Naive thymus-derived CD8-positive, alpha-beta T cell (primary cell): ENCODE results near the gene SPATA21. TPM values are rescaled to one million over a fixed set of nuclear protein-coding genes. Genes with fewer than 3 reads are reported as not detected.

ENCODE experiments used
- ATAC-seq, 2 donors: fragments of 150-1000 bp; cut with Tn5 transposase in 1 of 2; sonication (Bioruptor Pico), chemical (Tn5 transposase) in 1 of 2; 1 replicate in 1 of 2; 2 replicates in 1 of 2; pipeline ENCODE4 v1.10.0; 2021; ENCODE audit warnings: mild to moderate bottlenecking in 2 of 2, moderate library complexity in 2 of 2
- POLR2A ChIA-PET: fragments of 350-600 bp; sonication (Branson Sonifier 250); formaldehyde crosslinking; loops from one replicate; lab custom pipeline; 2021; ENCODE audit warnings: antibody characterized with exemption; lab: Charles Lee
- DNase-seq, 10 donors: peaks; one replicate each; pipeline versions ENCODE4 v3.0.0 to v3.0.0-alpha.2; 2020 to 2022
- H3K27ac Mint-ChIP-seq, 10 donors: one replicate each; pipeline ENCODE4 v1.8.0; 2020 to 2022; ENCODE audit warnings: mild to moderate bottlenecking in 10 of 10, mixed read lengths in 10 of 10, moderate library complexity in 4 of 10, inconsistent platforms in 1 of 10
- H3K27me3 Mint-ChIP-seq, 5 donors: one replicate each; pipeline ENCODE4 v1.8.0; 2021 to 2022; ENCODE audit warnings: mixed read lengths in 5 of 5
- H3K36me3 Mint-ChIP-seq, 3 donors: one replicate each; pipeline ENCODE4 v1.8.0; 2020 to 2022; ENCODE audit warnings: mixed read lengths in 3 of 3, mild to moderate bottlenecking in 2 of 3, inconsistent platforms in 1 of 3
- H3K4me1 Mint-ChIP-seq, 4 donors: one replicate each; pipeline ENCODE4 v1.8.0; 2021 to 2022; ENCODE audit warnings: mixed read lengths in 4 of 4
- H3K4me3 Mint-ChIP-seq, 10 donors: one replicate each; pipeline ENCODE4 v1.8.0; 2020 to 2022; ENCODE audit warnings: mild to moderate bottlenecking in 10 of 10, mixed read lengths in 10 of 10, moderate library complexity in 6 of 10, inconsistent platforms in 1 of 10
- H3K9me3 Mint-ChIP-seq, 9 donors: one replicate each; pipeline ENCODE4 v1.8.0; 2020 to 2022; ENCODE audit warnings: mixed read lengths in 9 of 9, mild to moderate bottlenecking in 3 of 9, inconsistent platforms in 1 of 9, moderate library complexity in 1 of 9
- polyA plus RNA-seq, 3 donors: library from polyadenylated mRNA; unstranded; fragments of 300-500 nt; fragmentation: Illumina TruSeq; gene quantifications; one replicate each; pipeline ENCODE4 v1.2.3, GENCODE V29; 2021
- total RNA-seq, 8 experiments: library from RNA in 2 of 8; stranded (reverse) in 2 of 8; gene quantifications; one replicate each; pipeline ENCODE4 v1.2.3 and lab custom pipeline; 2021 to 2026

The SPATA21 gene
- total and polyA plus RNA-seq, 5 experiments from 2014 or later: not detected

GRCh38 chr1:16351456-16351993, 85.7 kb downstream of the SPATA21 start:
- DNase-seq (peak in 2 of 10 donors; percentile 13 to 20), ATAC-seq (no peak)
- H3K36me3 Mint-ChIP-seq: no peaks in the 10 kb centered on the region

GRCh38 chr1:16349847-16350406, 87.3 kb downstream of the SPATA21 start:
- POLR2A ChIA-PET: no interaction called here
- H3K4me3 Mint-ChIP-seq: peak overlapping the region in 9 of 10 donors; percentile 19 to 96 (median 42)
- H3K4me1 Mint-ChIP-seq: peaks cover 12 to 64% (median 53%) of the 10 kb centered on the region in 4 donors
- H3K9me3 Mint-ChIP-seq: no peaks in the 10 kb centered on the region
- no peaks in the 10 kb centered on the region for H3K27me3 Mint-ChIP-seq
- peak overlapping the region in 1 of 10 donors; percentile 81 for H3K27ac Mint-ChIP-seq
- no peak for ATAC-seq
- DNase-seq: no peak
- H3K36me3 Mint-ChIP-seq: peaks cover 0 to 5% (median 0%) of the 10 kb centered on the region in 3 donors

More at GRCh38 chr1:16351456-16351993, 85.7 kb downstream of the SPATA21 start:
- Mint-ChIP-seq H3K27me3 (no peaks in the 10 kb centered on the region), H3K4me1 (peaks cover 11 to 57% (median 44%) of the 10 kb centered on the region in 4 donors), H3K27ac (peak overlapping the region; percentile 80 to 98 (median 94)), H3K9me3 (no peaks in the 10 kb centered on the region), H3K4me3 (peak overlapping the region; percentile 89 to 96 (median 93))
- POLR2A ChIA-PET: interaction anchor here (0.5 to 6.0 kb wide), 6 partner anchors 10 to 700 kb away, joined by 3 to 69 read pairs (median 4); partner anchors contain the start of gene SZRD1

Other genes starting within 250 kb of the SPATA21 start
- 10 to 100 TPM; 11.9 to 12.7 TPM for gene ARHGEF19, start 224.8 kb downstream of the SPATA21 start, total RNA-seq
- gene ARHGEF19, start 224.8 kb downstream of the SPATA21 start, polyA plus RNA-seq: 1 to 10 TPM; 6.4 to 8.9 (median 7.7) TPM
- 1 to 10 TPM; 8.8 to 9.6 TPM for gene CPLANE2, start 200.2 kb downstream of the SPATA21 start, total RNA-seq
- 1 to 10 TPM; 1.7 to 2.9 (median 2.7) TPM for gene CPLANE2, start 200.2 kb downstream of the SPATA21 start, polyA plus RNA-seq
- 10 to 100 TPM; 24.3 to 27.4 TPM for gene FBXO42, start 84.9 kb downstream of the SPATA21 start, total RNA-seq
- gene FBXO42, start 84.9 kb downstream of the SPATA21 start, polyA plus RNA-seq: 10 to 100 TPM; 11.8 to 21.5 (median 15.5) TPM
- gene SZRD1, start 70.2 kb downstream of the SPATA21 start, total RNA-seq: 10 to 100 TPM; 90.0 to 93.6 TPM
- 10 to 100 TPM; 47.5 to 50.1 (median 49.7) TPM for gene SZRD1, start 70.2 kb downstream of the SPATA21 start, polyA plus RNA-seq
- gene NECAP2, start 3.3 kb upstream of the SPATA21 start, total RNA-seq: 100 to 1,000 TPM; 142 to 146 TPM
- gene NECAP2, start 3.3 kb upstream of the SPATA21 start, polyA plus RNA-seq: 100 to 1,000 TPM; 137 to 176 (median 171) TPM
- gene RNU1-1, start 76.9 kb upstream of the SPATA21 start, total RNA-seq: 1,000 to 10,000 TPM; 3,449 to 3,916 TPM
- gene RNU1-1, start 76.9 kb upstream of the SPATA21 start, polyA plus RNA-seq: 10 to 100 TPM in 1 of 3 donors, not detected in 2; 22.6 TPM
- 10 to 100 TPM; 46.4 to 48.1 TPM for gene NBPF1, start 176.1 kb upstream of the SPATA21 start, total RNA-seq
- 10 to 100 TPM in 2 of 3 donors, 1 to 10 TPM in 1; 9.1 to 18.9 (median 13.2) TPM for gene NBPF1, start 176.1 kb upstream of the SPATA21 start, polyA plus RNA-seq
- gene RNU1-3, start 229.5 kb upstream of the SPATA21 start, total RNA-seq: 1,000 to 10,000 TPM; 3,449 to 3,916 TPM
- 10 to 100 TPM in 1 of 3 donors, not detected in 2; 22.6 TPM for gene RNU1-3, start 229.5 kb upstream of the SPATA21 start, polyA plus RNA-seq